ENCODE data around the gene SDR42E2. TPM values are rescaled to one million over a fixed set of nuclear protein-coding genes. Genes with fewer than 3 reads are reported as not detected.
"Not testable (repeated sequence)": the region's sequence is repeated elsewhere in the genome, so short reads cannot be mapped to it uniquely, and the experiment has no call there.

The SDR42E2 gene
- total RNA-seq, 1 donor from 2014 or later, result 0.24 TPM

DNA sequence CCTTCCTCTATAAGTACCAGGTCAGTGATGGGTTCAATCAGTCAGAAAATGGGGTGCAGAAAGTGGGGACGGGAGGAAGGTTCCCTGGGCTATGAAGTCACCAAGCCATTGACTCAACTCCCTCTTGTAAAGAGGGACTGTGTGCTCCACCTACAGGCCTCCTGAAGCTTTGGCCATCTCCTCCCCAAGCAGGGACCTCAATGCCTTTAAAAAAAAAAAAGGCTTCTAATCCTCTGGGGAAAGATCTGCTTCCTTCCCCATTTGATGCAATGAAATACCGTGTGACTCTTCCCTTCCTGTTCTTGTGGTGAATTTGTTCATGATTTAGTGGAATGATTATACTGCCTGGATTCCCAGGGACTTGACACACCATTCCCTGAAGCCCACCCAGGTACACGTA lies 39.2 kb upstream of the SDR42E2 start:
- intact Hi-C loops (cut with DNase I), result no loop called here
- Histone ChIP-seq H3K27me3 (ENCODE audit: low read depth) (no peaks in the 10 kb centered on the region), H3K27ac (no peak overlapping the region), H3K4me3 (no peak overlapping the region), H3K4me1 (no peaks in the 10 kb centered on the region), H3K36me3 (no peaks in the 10 kb centered on the region), H3K9me3 (no peaks in the 10 kb centered on the region)
- no peak for DNase-seq
- TF ChIP-seq CTCF (IDR thresholded peaks at IDR 0.05), result no peak
- peak; percentile 12 to 49 for ATAC-seq

GRCh38 chr16:22123759-22124490 lies 38.4 kb upstream of the SDR42E2 start:
- Histone ChIP-seq H3K4me3 (no peak overlapping the region), H3K36me3 (no peaks in the 10 kb centered on the region), H3K27me3 (ENCODE audit: low read depth) (no peaks in the 10 kb centered on the region), H3K9me3 (no peaks in the 10 kb centered on the region), H3K27ac (no peak overlapping the region), H3K4me1 (no peaks in the 10 kb centered on the region)
- intact Hi-C loops (cut with DNase I), result no loop called here
- no peak for TF ChIP-seq CTCF (IDR thresholded peaks at IDR 0.05)
- DNase-seq (no peak), ATAC-seq (no peak)

GRCh38 chr16:22124583-22125284 lies 37.6 kb upstream of the SDR42E2 start:
- Histone ChIP-seq H3K36me3 (no peaks in the 10 kb centered on the region), H3K27ac (no peak overlapping the region), H3K4me1 (no peaks in the 10 kb centered on the region), H3K27me3 (ENCODE audit: low read depth) (no peaks in the 10 kb centered on the region), H3K9me3 (no peaks in the 10 kb centered on the region), H3K4me3 (no peak overlapping the region)
- intact Hi-C loops (cut with DNase I), result no loop called here
- ATAC-seq (no peak), DNase-seq (no peak)
- TF ChIP-seq CTCF (IDR thresholded peaks at IDR 0.05), result no peak

DNA sequence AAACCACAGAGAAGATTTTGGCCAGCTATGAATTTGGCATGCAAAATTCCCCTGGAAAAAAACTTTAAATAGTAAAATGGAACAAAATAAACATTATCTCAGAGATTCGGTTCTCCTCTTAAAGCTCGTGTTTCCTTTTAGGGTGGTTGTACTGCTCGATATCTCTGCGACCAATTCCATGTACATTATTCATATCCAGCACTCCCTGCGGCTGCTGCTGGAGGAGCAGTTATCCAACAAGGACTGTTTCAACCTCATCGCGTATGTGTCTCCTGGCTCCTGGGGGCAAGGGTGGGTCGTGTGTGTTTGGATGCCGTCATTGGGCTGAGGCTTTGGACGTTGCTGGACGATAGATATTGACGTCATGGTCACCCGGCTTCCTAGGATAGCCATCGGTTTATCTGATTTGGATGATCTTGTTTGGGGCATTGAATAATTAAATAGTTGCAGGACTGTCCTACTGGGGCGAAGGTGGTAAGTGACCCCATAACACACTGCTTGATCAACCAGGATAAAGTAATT lies 36.2 kb upstream of the SDR42E2 start:
- Histone ChIP-seq H3K27me3 (ENCODE audit: low read depth) (no peaks in the 10 kb centered on the region), H3K4me1 (no peaks in the 10 kb centered on the region), H3K4me3 (no peak overlapping the region), H3K27ac (no peak overlapping the region), H3K36me3 (no peaks in the 10 kb centered on the region), H3K9me3 (no peaks in the 10 kb centered on the region)
- intact Hi-C loops (cut with DNase I), result no loop called here
- no peak for TF ChIP-seq CTCF (IDR thresholded peaks at IDR 0.05)
- ATAC-seq (no peak), DNase-seq (no peak)

DNA sequence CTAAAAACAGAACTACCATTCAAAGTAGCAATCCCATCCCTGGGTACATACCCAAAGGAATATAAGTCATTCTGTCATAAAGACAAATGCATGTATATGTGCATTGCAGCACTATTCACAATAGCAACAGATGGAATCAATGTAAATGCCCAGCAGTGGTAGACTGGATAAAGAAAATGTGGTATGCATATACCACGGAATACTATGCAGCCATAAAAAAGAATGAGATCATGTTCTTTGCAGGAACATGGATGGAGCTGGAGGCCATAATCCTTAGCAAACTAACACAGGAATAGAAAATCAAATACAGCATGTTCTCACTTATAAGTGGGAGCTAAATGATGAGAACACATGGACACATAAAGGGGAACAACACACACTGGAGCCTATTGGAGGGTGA lies 33.8 kb upstream of the SDR42E2 start:
- DNase-seq, H3K4me1 ChIP-seq, ATAC-seq: not testable (repeated sequence)

GRCh38 chr16:22130528-22130927 lies 31.8 kb upstream of the SDR42E2 start:
- intact Hi-C loops (cut with DNase I), result no loop called here
- H3K4me3 ChIP-seq, result no peak overlapping the region
- no peak overlapping the region for H3K27ac ChIP-seq
- H3K27me3 ChIP-seq (ENCODE audit: low read depth), result no peaks in the 10 kb centered on the region
- ATAC-seq (no peak), DNase-seq (no peak)
- no peaks in the 10 kb centered on the region for H3K36me3 ChIP-seq
- H3K4me1 ChIP-seq, result no peaks in the 10 kb centered on the region
- TF ChIP-seq CTCF (IDR thresholded peaks at IDR 0.05), result no peak
- no peaks in the 10 kb centered on the region for H3K9me3 ChIP-seq

More for the DNA sequence above, 33.8 kb upstream of the SDR42E2 start:
- H3K9me3 ChIP-seq; H3K36me3 ChIP-seq; H3K4me3 ChIP-seq; H3K27me3 ChIP-seq (ENCODE audit: low read depth); H3K27ac ChIP-seq; intact Hi-C loops (cut with DNase I): not testable (repeated sequence)
